Muscle of arm (tissue), 12 donors: ENCODE data around the gene BMAL1. TPM values are rescaled to one million over a fixed set of nuclear protein-coding genes. Genes with fewer than 3 reads are reported as not detected.
A peak's percentile ranks its signal among the peaks of the same experiment; 100 is the strongest.

ENCODE experiments used
- DNase-seq: peaks from one replicate; pipeline ENCODE4 v3.0.0-alpha.2; 2013
- polyA plus RNA-seq, 12 donors: library from polyadenylated mRNA; unstranded; fragments of 120-200 nt; gene quantifications; one replicate each; pipeline ENCODE4 v1.2.1, GENCODE V29; 2013; ENCODE audit not compliant: insufficient read length in 12 of 12

Gene BMAL1
- polyA plus RNA-seq, 12 donors: 5.8 to 17.8 (median 10.1) TPM; not detected in 2

- DNase-seq: no peak
Measured at GRCh38 chr11:13339195-13340153, 61.9 kb downstream of the BMAL1 start.

GRCh38 chr11:13341026-13341425 is 63.4 kb downstream of the BMAL1 start:
- DNase-seq: no peak

- DNase-seq: no peak
Measured at GRCh38 chr11:13343067-13343466, 65.5 kb downstream of the BMAL1 start.

GRCh38 chr11:13343931-13344717 is 66.5 kb downstream of the BMAL1 start:
- DNase-seq: peak; percentile 75

DNA sequence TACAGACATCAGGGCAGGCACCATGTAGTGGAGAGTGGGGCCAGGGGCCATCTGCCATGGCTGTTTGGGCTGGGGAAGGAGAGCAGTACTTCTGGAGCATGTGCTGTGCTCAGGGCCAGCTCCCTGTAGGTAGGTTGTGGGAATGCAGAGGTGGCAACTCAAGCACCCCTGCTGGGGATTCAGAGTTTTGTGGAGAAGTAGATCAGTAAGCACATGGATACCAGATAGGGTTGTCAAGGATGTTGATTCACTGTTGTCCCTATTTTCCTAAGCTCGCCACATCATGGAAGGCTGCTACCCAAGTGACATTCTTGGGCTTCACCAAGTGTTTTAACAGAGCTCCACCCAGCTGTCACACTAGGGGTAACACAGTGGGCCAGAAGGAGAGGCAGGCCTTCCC is 67.2 kb downstream of the BMAL1 start:
- no peak for DNase-seq

DNA sequence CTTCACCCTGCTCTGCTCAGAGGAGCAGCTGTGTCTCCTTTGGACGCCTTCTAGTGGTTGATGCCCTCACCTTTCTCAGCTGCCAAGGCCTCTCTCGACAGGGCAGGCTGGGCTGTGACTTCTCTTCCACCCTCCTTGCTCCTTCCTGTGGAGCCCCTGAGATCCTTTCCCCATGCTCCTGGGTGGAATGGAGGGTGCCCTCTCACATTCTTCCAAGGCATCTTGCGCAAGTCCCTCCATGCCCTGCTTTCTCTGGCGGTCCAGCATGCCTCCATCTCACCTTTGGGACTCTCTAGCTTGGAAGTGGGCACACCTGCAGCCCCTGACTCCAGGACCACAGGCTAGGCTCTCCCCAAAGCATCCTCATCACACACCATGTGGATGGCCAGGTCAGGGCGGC is 68.9 kb downstream of the BMAL1 start:
- no peak for DNase-seq

DNA sequence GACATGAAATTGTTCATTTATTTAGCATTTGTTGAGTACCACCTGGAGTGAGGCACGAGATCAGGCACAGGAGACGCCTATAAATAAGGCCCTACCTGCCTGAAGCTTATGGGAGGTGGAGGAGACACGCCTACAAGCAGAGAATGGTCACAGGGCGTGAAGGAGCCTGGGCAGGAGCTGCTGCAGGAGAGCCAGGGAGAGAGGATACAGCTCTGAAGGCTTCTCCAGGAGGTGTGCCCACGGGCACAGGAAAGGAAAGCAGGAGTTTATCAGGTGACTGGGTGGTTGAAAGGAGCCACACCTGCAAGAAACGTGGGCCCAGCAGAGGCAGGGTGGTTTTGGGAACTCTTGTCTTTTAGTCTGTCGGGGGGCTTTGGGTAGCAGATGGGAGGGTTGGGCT is 70.3 kb downstream of the BMAL1 start:
- no peak for DNase-seq

DNA sequence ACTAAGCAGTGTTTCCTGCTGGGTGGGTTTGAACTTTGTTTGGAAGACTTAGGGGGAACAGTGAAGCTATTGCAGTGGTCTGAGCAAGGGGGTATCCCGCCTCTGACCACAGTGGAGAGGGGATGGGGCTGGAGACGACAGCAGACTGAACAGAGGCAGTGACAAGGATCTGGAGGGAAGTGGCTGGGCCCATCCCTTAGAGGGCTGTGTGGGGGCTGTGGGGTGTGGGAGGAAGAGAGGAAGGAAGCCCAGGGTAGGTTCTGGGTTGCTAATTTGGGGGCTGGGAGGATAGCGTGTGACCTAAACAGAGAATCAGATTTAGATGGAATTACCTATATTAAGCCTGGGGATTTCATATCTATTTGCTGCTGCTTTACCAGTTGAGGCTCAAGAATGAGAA is 70.7 kb downstream of the BMAL1 start:
- DNase-seq: no peak

DNA sequence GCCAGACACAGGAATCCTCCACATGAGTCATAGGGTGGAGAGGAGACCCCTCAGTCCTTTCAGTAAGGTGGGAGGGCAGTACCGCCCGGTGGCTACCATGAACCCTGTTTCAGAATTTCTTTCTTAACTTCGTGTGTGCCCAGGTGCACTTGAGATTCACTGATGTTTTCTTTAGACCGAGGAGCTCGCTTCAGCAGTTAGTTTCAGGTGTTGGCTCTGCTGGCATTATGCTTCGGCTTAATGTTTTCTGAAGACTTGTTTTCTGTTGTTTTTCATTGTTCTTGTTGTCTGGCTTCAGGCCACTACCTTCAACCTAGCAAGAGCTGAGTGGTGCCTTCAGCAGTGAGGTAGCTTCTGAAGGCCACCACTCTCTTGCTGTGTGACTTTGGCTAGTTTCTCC is 71.5 kb downstream of the BMAL1 start:
- DNase-seq: no peak

GRCh38 chr11:13349581-13349980 is 72.0 kb downstream of the BMAL1 start:
- DNase-seq: no peak

DNA sequence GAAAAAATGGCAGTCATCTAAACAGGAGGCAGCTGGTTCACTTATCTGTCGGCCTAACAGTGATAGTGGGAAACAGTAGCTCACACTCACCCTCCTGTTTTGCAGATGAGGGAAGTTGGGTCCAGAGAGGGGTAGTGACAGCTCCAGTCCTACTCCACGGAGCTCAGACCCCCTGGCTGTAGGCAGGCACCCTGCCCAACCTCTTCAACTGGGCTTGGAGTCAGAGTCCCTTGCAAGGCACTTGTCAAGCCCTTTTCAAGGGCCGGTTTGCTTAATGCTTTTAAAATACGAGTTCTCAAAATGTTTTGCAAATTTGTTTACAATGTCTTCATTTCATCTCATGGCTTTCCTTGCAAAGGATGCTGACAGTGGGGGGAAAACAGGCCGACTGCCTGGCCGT is 75.1 kb downstream of the BMAL1 start:
- DNase-seq: no peak

GRCh38 chr11:13354335-13354734 is 76.7 kb downstream of the BMAL1 start:
- DNase-seq: no peak

DNA sequence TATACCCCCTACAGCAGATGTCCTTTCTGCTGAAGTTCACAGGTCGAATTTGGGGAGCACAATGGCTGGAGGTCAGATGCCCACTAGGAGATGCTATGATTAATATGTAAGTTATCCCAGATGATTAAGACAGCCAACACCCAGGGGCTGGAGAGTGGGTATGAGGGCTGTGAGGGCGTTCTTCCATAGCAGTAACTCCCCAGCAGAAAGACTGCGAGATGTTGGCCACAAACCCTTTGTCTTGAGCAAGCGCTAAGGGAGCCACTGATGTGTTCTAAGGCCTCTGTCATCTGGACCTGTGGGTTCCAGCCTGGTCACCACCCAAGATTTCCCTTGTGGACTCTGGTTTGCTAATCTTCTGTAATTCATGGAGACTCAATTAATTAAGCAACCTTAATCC is 77.6 kb downstream of the BMAL1 start:
- no peak for DNase-seq

- no peak for DNase-seq
Measured at GRCh38 chr11:13357232-13357631, 79.6 kb downstream of the BMAL1 start.

DNA sequence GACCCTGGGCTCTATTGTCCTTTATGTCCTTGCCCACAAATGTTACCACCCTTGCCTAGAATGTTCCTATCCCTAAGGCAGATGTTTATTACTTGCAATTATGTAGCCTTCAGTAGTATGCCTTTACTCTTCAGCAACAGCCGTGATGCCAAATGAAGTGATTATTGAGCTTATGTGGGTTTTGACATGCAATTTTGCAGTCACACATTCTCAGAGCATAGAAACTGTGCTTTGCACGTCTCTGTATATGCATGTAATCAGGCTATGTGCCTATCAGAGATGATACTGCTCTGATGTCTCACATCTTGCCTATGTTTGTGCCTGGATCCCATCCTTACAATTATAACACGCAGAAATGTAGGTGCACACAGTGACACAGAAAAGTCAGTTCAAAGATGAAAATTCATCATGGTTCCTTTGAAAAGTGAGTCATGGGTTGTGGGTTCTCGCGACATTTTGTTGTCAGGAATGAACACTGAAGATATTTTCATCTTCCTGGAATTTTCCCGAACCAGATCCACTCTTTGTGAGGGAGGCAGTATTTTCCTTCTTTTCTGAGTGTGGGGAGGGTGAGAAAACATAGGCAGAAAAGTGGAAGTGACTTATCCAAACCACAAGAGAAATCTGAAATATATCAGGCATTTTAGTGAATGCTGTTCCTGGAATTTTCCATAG is 81.1 kb downstream of the BMAL1 start:
- DNase-seq: no peak

DNA sequence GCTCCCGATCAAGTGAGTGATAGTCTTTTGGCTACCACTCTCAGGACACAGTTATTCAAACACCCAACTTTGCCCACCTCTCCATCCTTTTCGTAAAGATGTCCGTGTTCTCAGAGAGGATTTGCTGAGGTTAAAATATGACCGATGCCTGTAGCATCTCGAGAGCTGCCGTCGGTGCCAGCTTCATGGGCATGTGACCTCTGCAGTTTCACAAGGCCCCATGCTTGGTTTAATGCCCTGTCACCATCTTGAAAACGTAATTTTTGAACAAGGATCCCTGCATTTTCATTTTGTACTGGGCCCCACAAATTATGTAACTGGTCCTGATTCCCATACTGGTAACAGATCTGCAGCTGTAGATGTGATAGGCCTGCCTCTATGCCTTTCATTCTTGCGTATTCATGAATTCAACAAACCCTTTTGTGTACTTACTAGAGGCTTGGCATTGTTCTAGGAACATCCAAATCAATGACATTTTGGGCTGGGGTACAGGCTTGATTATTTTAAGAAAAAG is 85.1 kb downstream of the BMAL1 start:
- no peak for DNase-seq

DNA sequence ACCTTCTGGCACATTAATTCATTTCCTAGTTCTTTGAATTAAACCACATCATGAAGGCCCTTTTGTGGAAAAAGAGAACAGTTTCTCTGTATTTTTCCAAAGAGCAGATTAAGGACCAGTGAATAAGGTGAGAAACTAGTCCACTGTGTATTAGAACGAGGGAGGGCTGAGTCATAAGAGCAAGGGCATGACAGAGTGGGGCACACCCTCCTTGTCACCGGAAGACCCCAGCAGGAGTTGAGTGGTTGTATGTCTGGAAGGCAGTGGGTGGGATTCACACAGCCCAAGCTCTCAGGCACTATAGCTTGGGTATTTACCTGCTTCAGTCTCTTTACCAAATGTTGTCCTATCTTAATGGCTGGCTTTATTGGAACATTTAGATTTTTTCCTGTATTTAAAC is 86.8 kb downstream of the BMAL1 start:
- no peak for DNase-seq

GRCh38 chr11:13366266-13367026 is 88.9 kb downstream of the BMAL1 start:
- no peak for DNase-seq

DNA sequence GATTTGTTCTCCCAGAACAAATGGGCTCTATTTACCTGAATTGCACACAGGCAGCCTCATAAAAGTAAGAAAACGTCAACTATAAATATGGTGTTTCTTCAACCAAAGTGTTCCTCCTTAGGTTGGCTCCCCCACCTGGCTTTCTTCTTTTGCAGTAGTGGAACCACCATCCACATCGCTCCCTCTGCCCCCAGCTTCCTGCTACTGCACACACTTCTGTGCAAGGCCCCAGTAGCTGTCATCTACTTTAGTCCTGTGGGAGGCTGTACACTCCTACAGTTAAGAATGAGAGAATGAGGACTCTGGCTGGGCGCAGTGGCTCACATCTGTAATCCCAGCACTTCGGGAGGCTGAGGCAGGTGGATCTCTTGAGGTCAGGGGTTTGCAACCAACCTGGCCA is 89.5 kb downstream of the BMAL1 start:
- no peak for DNase-seq

GRCh38 chr11:13368041-13368446 is 90.5 kb downstream of the BMAL1 start:
- no peak for DNase-seq

DNA sequence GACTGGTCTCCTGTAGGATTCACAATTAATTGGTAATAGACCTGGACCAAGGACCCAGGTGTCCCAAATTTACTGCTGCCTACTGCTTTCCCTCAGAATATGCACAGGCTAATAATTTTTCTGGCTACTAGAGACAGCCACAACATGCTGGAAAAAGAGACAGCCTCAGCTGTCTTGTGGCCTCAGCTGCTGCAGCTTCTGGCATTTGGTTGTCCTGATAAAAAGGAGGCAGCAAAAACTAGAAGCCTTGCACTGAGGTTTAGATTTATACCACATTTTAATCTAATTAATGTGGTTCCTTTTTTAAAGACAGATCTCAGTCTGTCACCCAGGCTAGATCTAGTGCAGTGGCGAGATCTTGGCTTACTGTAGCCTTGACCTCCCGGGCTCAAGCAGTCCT is 95.6 kb downstream of the BMAL1 start:
- DNase-seq: no peak
